Measurements from ENCODE around the gene SRRD.

Gene SRRD

GRCh38 chr22:26502688-26503561 is 19.2 kb downstream of the SRRD start:
- no peak overlapping the region for H3K4me3 ChIP-seq (ENCODE audit: low read depth, low read length)
- DNase-seq (ENCODE audit: low read depth) = no peak
- TF ChIP-seq, protein P1, sequence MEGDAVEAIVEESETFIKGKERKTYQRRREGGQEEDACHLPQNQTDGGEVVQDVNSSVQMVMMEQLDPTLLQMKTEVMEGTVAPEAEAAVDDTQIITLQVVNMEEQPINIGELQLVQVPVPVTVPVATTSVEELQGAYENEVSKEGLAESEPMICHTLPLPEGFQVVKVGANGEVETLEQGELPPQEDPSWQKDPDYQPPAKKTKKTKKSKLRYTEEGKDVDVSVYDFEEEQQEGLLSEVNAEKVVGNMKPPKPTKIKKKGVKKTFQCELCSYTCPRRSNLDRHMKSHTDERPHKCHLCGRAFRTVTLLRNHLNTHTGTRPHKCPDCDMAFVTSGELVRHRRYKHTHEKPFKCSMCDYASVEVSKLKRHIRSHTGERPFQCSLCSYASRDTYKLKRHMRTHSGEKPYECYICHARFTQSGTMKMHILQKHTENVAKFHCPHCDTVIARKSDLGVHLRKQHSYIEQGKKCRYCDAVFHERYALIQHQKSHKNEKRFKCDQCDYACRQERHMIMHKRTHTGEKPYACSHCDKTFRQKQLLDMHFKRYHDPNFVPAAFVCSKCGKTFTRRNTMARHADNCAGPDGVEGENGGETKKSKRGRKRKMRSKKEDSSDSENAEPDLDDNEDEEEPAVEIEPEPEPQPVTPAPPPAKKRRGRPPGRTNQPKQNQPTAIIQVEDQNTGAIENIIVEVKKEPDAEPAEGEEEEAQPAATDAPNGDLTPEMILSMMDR (IDR thresholded peaks at IDR 0.05; ENCODE audit: control insufficient read depth, extremely low read depth, insufficient read depth) = peak; percentile 65

GRCh38 chr22:26503758-26504157 is 20.1 kb downstream of the SRRD start:
- no peak overlapping the region for H3K4me3 ChIP-seq (ENCODE audit: low read depth, low read length)
- DNase-seq (ENCODE audit: low read depth) = no peak
- TF ChIP-seq, protein P1 (IDR thresholded peaks at IDR 0.05; ENCODE audit: control insufficient read depth, extremely low read depth, insufficient read depth) = no peak

- TF ChIP-seq, protein P1 (IDR thresholded peaks at IDR 0.05; ENCODE audit: control insufficient read depth, extremely low read depth, insufficient read depth) = no peak
- no peak overlapping the region for H3K4me3 ChIP-seq (ENCODE audit: low read depth, low read length)
- no peak for DNase-seq (ENCODE audit: low read depth)
Measured at GRCh38 chr22:26508148-26508547, 24.5 kb downstream of the SRRD start.

- TF ChIP-seq, protein P1 (IDR thresholded peaks at IDR 0.05; ENCODE audit: control insufficient read depth, extremely low read depth, insufficient read depth) = 0 out of 2 replicates have a peak, but pooled peaks have one; percentile 3
- peak; percentile 72 for DNase-seq (ENCODE audit: low read depth)
- peak within 1 kb of the TSS; percentile 98 for H3K4me3 ChIP-seq (ENCODE audit: low read depth, low read length)
Measured at GRCh38 chr22:26512149-26512793, 28.6 kb downstream of the SRRD start, which contains the start of gene TFIP11. TFIP11 (minus strand) TSS chr22:26512473; CDS start chr22:26510272, 2,201 bp downstream.

GRCh38 chr22:26513838-26514237 is 30.2 kb downstream of the SRRD start:
- H3K4me3 ChIP-seq (ENCODE audit: low read depth, low read length) = peak overlapping the region; percentile 98

DNA sequence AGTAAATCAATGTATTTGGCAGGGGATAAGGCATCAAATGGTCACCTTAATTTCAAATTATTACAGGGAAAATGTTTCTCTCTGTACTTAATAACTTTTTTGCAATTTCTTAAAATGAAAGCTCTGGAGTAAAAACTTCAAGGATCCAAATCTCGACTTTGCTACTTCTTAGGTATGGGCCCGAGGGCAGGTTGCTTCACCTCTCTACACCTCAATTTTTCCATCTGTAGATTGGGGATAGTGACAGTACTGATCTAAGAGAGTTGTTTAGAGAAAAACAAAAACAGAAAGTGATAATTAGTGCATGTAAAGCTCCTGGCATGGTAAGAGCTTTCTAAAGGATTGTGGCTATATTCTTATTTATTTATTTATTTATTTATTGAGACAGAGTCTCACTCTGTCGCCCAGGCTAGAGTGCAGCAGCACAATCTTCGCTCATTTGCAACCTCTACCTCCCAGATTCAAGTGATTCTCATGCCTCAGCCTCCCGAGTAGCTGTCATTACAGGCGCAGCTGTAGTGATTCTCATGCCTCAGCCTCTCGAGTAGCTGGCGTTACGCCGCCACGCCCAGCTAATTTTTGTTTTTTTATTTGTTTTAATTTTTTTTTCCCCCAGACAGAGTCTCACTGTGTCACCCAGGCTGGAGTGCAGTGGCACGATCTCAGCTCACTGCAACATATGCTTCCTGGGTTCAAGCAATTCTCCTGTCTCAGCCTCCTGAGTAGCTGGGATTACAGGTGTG is 30.9 kb downstream of the SRRD start:
- no peak for DNase-seq (ENCODE audit: low read depth)
- TF ChIP-seq, protein P1 (IDR thresholded peaks at IDR 0.05; ENCODE audit: control insufficient read depth, extremely low read depth, insufficient read depth) = no peak
- no peak overlapping the region for H3K4me3 ChIP-seq (ENCODE audit: low read depth, low read length)

More at GRCh38 chr22:26513838-26514237, 30.2 kb downstream of the SRRD start:
- TF ChIP-seq, protein P1 (IDR thresholded peaks at IDR 0.05; ENCODE audit: control insufficient read depth, extremely low read depth, insufficient read depth) = no peak
- DNase-seq (ENCODE audit: low read depth) = no peak

All from LNCaP clone FGC (cell line).